D721Med (cell line): Measurements from ENCODE around the gene MYO5C.
A peak's percentile ranks its signal among the peaks of the same experiment; 100 is the strongest.

Experiments used
- DNase-seq: peaks from one replicate; pipeline ENCODE4 v3.0.0; 2011; ENCODE audit warnings: low spot score; ENCODE audit not compliant: insufficient read length
- FAIRE-seq: peaks from 2 replicates; lab custom pipeline; 2011; peaks lifted over from hg19 to GRCh38; lab: Jason Lieb, UNC
- CTCF ChIP-seq: IDR thresholded peaks from 2 replicates; pipeline ENCODE4 v1.5.1; 2012; ENCODE audit warnings: mild to moderate bottlenecking, control low read depth; ENCODE audit not compliant: insufficient read depth; ENCODE audit errors: missing control alignments

MYO5C gene

GRCh38 chr15:52259503-52259902, 36.1 kb downstream of the MYO5C start:
- TF ChIP-seq CTCF, result no peak
- FAIRE-seq (no peak), DNase-seq (no peak)

GRCh38 chr15:52258461-52258860, 37.1 kb downstream of the MYO5C start:
- no peak for TF ChIP-seq CTCF
- DNase-seq (no peak), FAIRE-seq (no peak)

- no peak for FAIRE-seq
- DNase-seq, result peak; percentile 80
Measured at GRCh38 chr15:52257734-52258062, 37.9 kb downstream of the MYO5C start.

GRCh38 chr15:52256930-52257733, 38.5 kb downstream of the MYO5C start:
- no peak for TF ChIP-seq CTCF
- DNase-seq, result no peak
- no peak for FAIRE-seq

More at GRCh38 chr15:52257734-52258062, 37.9 kb downstream of the MYO5C start:
- no peak for TF ChIP-seq CTCF

- DNase-seq (peak; percentile 34), FAIRE-seq (no peak)
- peak; percentile 73 for TF ChIP-seq CTCF
Measured at GRCh38 chr15:52256366-52256765, 39.2 kb downstream of the MYO5C start.

GRCh38 chr15:52255935-52256334, 39.7 kb downstream of the MYO5C start:
- DNase-seq (no peak), FAIRE-seq (no peak)
- TF ChIP-seq CTCF, result no peak

GRCh38 chr15:52255008-52255407, 40.6 kb downstream of the MYO5C start:
- FAIRE-seq (no peak), DNase-seq (no peak)
- no peak for TF ChIP-seq CTCF
